Esophagus muscularis mucosa (tissue), 3 donors: Measurements from ENCODE around the gene BCL7A.

Source experiments
- POLR2A ChIP-seq: fragments of 450-650 bp; IDR thresholded peaks from one replicate; pipeline ENCODE4 v1.6.1; 2017; ENCODE audit warnings: antibody characterized with exemption, moderate library complexity, mild to moderate bottlenecking, low read depth
- POLR2AphosphoS5 ChIP-seq, 2 donors: sonication (generic); formaldehyde crosslinking; IDR thresholded peaks; one replicate each; pipeline ENCODE4 v1.6.1; 2017; ENCODE audit warnings: antibody characterized with exemption in 2 of 2
- TF ChIP-seq, protein P1 (sequence below), 3 experiments: fragments of 200-600 bp in 2 of 3; fragments of 450-650 bp in 1 of 3; sonication (generic) in 2 of 3; IDR thresholded peaks; one replicate each; pipeline ENCODE4 v1.5.1; 2017 to 2019; ENCODE audit warnings: antibody characterized with exemption in 3 of 3, mild to moderate bottlenecking in 2 of 3, moderate library complexity in 1 of 3

DNA sequence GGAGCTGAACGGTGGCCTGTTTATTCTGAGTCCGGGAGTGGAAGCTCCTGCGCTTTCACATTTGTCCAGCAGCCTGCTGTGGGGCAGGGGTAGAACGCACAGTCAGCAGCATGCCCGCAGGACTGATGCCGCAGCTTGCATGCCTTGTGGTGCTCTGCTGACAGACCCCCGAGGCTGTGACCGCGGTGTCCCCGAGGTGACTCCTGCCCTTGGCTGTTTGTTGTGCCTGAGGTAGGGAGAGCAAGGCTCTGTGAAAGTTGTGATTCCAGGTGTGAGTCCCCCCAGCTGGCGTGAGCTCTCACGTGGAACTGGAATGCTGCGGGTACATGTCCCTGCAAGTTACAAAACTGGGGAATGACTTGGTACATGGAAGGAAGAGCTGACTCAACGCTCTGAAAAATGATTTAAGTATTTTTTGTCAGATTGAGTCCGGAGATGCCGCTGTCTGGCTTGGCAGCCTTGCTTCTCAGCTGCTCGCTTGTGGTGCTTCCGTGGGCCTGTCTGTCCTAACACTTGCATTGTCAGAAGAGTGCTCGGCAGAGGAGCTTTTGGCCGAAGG, 75.0 kb downstream of the BCL7A start:
- TF ChIP-seq, protein P1, sequence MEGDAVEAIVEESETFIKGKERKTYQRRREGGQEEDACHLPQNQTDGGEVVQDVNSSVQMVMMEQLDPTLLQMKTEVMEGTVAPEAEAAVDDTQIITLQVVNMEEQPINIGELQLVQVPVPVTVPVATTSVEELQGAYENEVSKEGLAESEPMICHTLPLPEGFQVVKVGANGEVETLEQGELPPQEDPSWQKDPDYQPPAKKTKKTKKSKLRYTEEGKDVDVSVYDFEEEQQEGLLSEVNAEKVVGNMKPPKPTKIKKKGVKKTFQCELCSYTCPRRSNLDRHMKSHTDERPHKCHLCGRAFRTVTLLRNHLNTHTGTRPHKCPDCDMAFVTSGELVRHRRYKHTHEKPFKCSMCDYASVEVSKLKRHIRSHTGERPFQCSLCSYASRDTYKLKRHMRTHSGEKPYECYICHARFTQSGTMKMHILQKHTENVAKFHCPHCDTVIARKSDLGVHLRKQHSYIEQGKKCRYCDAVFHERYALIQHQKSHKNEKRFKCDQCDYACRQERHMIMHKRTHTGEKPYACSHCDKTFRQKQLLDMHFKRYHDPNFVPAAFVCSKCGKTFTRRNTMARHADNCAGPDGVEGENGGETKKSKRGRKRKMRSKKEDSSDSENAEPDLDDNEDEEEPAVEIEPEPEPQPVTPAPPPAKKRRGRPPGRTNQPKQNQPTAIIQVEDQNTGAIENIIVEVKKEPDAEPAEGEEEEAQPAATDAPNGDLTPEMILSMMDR (IDR thresholded peaks at IDR 0.05): no peak
- TF ChIP-seq POLR2A (no peak), POLR2AphosphoS5 (IDR thresholded peaks at IDR 0.05) (peak; percentile 39 to 48)
